Endothelial cell of umbilical vein (primary cell): Measurements from ENCODE around the gene KRTAP10-2. TPM values are rescaled to one million over a fixed set of nuclear protein-coding genes. Genes with fewer than 3 reads are reported as not detected.

Experiments
- BruUV-seq: library from RNA; stranded (reverse); fragments of 400-500 nt; replicated peaks from 2 replicates; lab custom pipeline; 2021; lab: Mats Ljungman, UMichigan
- CTCF ChIA-PET: fragments of 300-600, 350-600 bp; sonication (Branson Sonifier 250); formaldehyde crosslinking; loops from one replicate; lab custom pipeline; 2021; ENCODE audit warnings: antibody characterized with exemption, inconsistent platforms; lab: Charles Lee
- POLR2A ChIA-PET: fragments of 300-600, 350-600 bp; sonication (Branson Sonifier 250); formaldehyde crosslinking; loops from one replicate; lab custom pipeline; 2021; ENCODE audit warnings: antibody characterized with exemption, inconsistent platforms; lab: Charles Lee
- DNase-seq: peaks from one replicate; pipeline ENCODE4 v3.0.0-alpha.2; 2011; ENCODE audit warnings: low read depth, low spot score
- FAIRE-seq: peaks from 2 replicates; lab custom pipeline; 2011; peaks lifted over from hg19 to GRCh38; lab: Jason Lieb, UNC
- H2AFZ ChIP-seq: 2 replicates; pipeline ENCODE4 v1.6.0; 2012; ENCODE audit warnings: low read depth, low read length, control low read depth, inconsistent platforms
- H3K27ac ChIP-seq: 2 replicates; pipeline ENCODE4 v1.5.1; 2011; ENCODE audit warnings: low read depth, mild to moderate bottlenecking, control low read depth, low read length, moderate library complexity; ENCODE audit not compliant: insufficient read depth
- H3K27me3 ChIP-seq, 2 experiments: 2 replicates each; pipeline versions ENCODE4 v1.6.0 to v1.6.1; 2011; ENCODE audit warnings: low read length in 2 of 2, mixed read lengths in 1 of 2; ENCODE audit not compliant: control insufficient read depth in 2 of 2, insufficient read depth in 2 of 2
- H3K36me3 ChIP-seq, 2 experiments: 2 replicates in 1 of 2; 3 replicates in 1 of 2; pipeline ENCODE4 v1.5.1; 2011; ENCODE audit warnings: low read length in 2 of 2, mild to moderate bottlenecking in 1 of 2, moderate library complexity in 1 of 2; ENCODE audit not compliant: control insufficient read depth in 2 of 2, insufficient read depth in 2 of 2; ENCODE audit errors: extremely low read depth in 1 of 2
- H3K4me1 ChIP-seq: 3 replicates; pipeline ENCODE4 v1.5.1; 2011; ENCODE audit warnings: mild to moderate bottlenecking, low read length; ENCODE audit not compliant: control insufficient read depth, insufficient read depth; ENCODE audit errors: extremely low read depth
- H3K4me2 ChIP-seq: 2 replicates; pipeline ENCODE4 v1.6.1; 2011; ENCODE audit warnings: low read length, control low read depth, mixed read lengths; ENCODE audit not compliant: insufficient read depth
- H3K4me3 ChIP-seq, 3 experiments: fragments of 200-600 bp in 1 of 3; sonication (generic), shearing (Covaris generic) in 1 of 3; replicated peaks in 1 of 3; 2 replicates each; pipeline ENCODE4 v1.5.1; 2011 to 2016; ENCODE audit warnings: control low read depth in 3 of 3, low read length in 3 of 3, mild to moderate bottlenecking in 2 of 3, inconsistent platforms in 1 of 3, low read depth in 1 of 3, moderate library complexity in 1 of 3; ENCODE audit not compliant: insufficient read depth in 1 of 3
- H3K79me2 ChIP-seq: 2 replicates; pipeline ENCODE4 v1.6.0; 2012; ENCODE audit warnings: low read length, inconsistent platforms; ENCODE audit not compliant: control insufficient read depth, insufficient read depth
- H3K9ac ChIP-seq: replicated peaks from 2 replicates; pipeline ENCODE3; 2011; ENCODE audit warnings: low read length, control low read depth; ENCODE audit not compliant: insufficient read depth; ENCODE audit errors: extremely low read depth
- H3K9me1 ChIP-seq: replicated peaks from 3 replicates; pipeline ENCODE4 v1.6.0; 2011; ENCODE audit warnings: mild to moderate bottlenecking, low read length; ENCODE audit not compliant: control insufficient read depth, insufficient read depth; ENCODE audit errors: extremely low read depth
- H3K9me3 ChIP-seq: replicated peaks from 2 replicates; pipeline ENCODE4 v1.5.1; 2012; ENCODE audit warnings: low read length, inconsistent platforms; ENCODE audit not compliant: control insufficient read depth, insufficient read depth
- H4K20me1 ChIP-seq: replicated peaks from 2 replicates; pipeline ENCODE3; 2011; ENCODE audit warnings: mild to moderate bottlenecking, low read length; ENCODE audit not compliant: control insufficient read depth, insufficient read depth; ENCODE audit errors: extremely low read depth
- EZH2 ChIP-seq: IDR thresholded peaks from 2 replicates; pipeline ENCODE4 v1.6.1; 2012; ENCODE audit warnings: borderline replicate concordance, low read depth, mild to moderate bottlenecking, moderate library complexity, low read length, inconsistent platforms; ENCODE audit not compliant: severe bottlenecking
- FOS ChIP-seq: IDR thresholded peaks from 2 replicates; pipeline ENCODE4 v1.6.1; 2011; ENCODE audit warnings: mild to moderate bottlenecking, low read length, moderate library complexity, borderline replicate concordance; ENCODE audit not compliant: insufficient read depth
- GATA2 ChIP-seq: IDR thresholded peaks from 2 replicates; pipeline ENCODE4 v1.7.0; 2011; ENCODE audit warnings: low read depth, mild to moderate bottlenecking, moderate library complexity, mixed read lengths, low read length; ENCODE audit not compliant: insufficient read length, insufficient read depth
- JUN ChIP-seq: IDR thresholded peaks from 2 replicates; pipeline ENCODE4 v1.6.1; 2011; ENCODE audit warnings: borderline replicate concordance, low read depth; ENCODE audit not compliant: insufficient read length, insufficient read depth
- MYC ChIP-seq: IDR thresholded peaks from one replicate; pipeline ENCODE4 v1.6.1; 2011; ENCODE audit warnings: mild to moderate bottlenecking, low read depth, low read length
- POLR2A ChIP-seq: IDR thresholded peaks from 2 replicates; pipeline ENCODE4 v1.6.1; 2012; ENCODE audit warnings: low read depth, mild to moderate bottlenecking, control low read depth, low read length
- POLR2AphosphoS5 ChIP-seq: IDR thresholded peaks from 2 replicates; pipeline ENCODE4 v1.6.1; 2012; ENCODE audit warnings: low read depth, mild to moderate bottlenecking, control low read depth, low read length, moderate library complexity; ENCODE audit not compliant: insufficient read depth
- dilution Hi-C: fragments of 300-500 bp; cut with MboI; formaldehyde crosslinking; loops from one replicate; pipeline ENCODE4 v1.15.0; 2019; ENCODE audit warnings: low sequenced_read_pairs; ENCODE audit not compliant: extremely low pct_ligation_motif_present
- intact Hi-C: fragments of 100-400 bp; cut with micrococcal nuclease; formaldehyde crosslinking; loops from one replicate; pipeline ENCODE4 v1.10.0; 2022
- polyA plus RNA-seq, 4 experiments: library from polyadenylated mRNA; depleted of rRNA in 3 of 4; stranded (reverse) in 3 of 4; unstranded in 1 of 4; fragments of >200 nt; gene quantifications; 2 replicates each; pipeline versions ENCODE4 v1.2.1 to v1.2.3, GENCODE V29; 2011 to 2012; ENCODE audit warnings: missing spikeins in 1 of 4
- total RNA-seq: library from RNA; stranded (reverse); gene quantifications from 2 replicates; pipeline ENCODE4 v1.2.3, GENCODE V29; 2021
- TF ChIP-seq, protein P1 (sequence below): IDR thresholded peaks from 2 replicates; pipeline ENCODE4 v1.6.1; 2011; ENCODE audit not compliant: insufficient read depth, insufficient read length
- TF ChIP-seq, protein P2 (sequence below), 2 donors: IDR thresholded peaks; 1 replicate in 1 of 2; 2 replicates in 1 of 2; pipeline ENCODE4 v1.5.1; 2011; ENCODE audit warnings: low read length in 2 of 2, mild to moderate bottlenecking in 2 of 2, moderate library complexity in 2 of 2, control low read depth in 1 of 2, inconsistent platforms in 1 of 2, low read depth in 1 of 2; ENCODE audit not compliant: insufficient read depth in 1 of 2; ENCODE audit errors: extremely low read depth in 1 of 2

KRTAP10-2 gene
- total and polyA plus RNA-seq, 2 donors (not counting 3 experiments of a cell fraction or from before 2014, with no cell fraction given): not detected

- no peak for FAIRE-seq
- no peaks in the 10 kb centered on the region for H4K20me1 ChIP-seq
- no peaks in the 10 kb centered on the region for H3K36me3 ChIP-seq
- POLR2A ChIA-PET: no interaction called here
- dilution Hi-C loops (no loop called here), intact Hi-C loops (no loop called here)
- H2AFZ ChIP-seq: no peak overlapping the region
- no peak overlapping the region for H3K27ac ChIP-seq
- no peaks in the 10 kb centered on the region for H3K9me3 ChIP-seq
- no peak overlapping the region for H3K4me3 ChIP-seq
- H3K9ac ChIP-seq: no peak overlapping the region
- H3K27me3 ChIP-seq: peaks cover 3 to 8% of the 10 kb centered on the region in 2 experiments
- CTCF ChIA-PET: no interaction called here
- TF ChIP-seq, protein P1, sequence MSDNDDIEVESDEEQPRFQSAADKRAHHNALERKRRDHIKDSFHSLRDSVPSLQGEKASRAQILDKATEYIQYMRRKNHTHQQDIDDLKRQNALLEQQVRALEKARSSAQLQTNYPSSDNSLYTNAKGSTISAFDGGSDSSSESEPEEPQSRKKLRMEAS: no peak
- TF ChIP-seq POLR2A: no peak
- no peak for TF ChIP-seq EZH2
- no peak for TF ChIP-seq FOS
- TF ChIP-seq, protein P2, sequence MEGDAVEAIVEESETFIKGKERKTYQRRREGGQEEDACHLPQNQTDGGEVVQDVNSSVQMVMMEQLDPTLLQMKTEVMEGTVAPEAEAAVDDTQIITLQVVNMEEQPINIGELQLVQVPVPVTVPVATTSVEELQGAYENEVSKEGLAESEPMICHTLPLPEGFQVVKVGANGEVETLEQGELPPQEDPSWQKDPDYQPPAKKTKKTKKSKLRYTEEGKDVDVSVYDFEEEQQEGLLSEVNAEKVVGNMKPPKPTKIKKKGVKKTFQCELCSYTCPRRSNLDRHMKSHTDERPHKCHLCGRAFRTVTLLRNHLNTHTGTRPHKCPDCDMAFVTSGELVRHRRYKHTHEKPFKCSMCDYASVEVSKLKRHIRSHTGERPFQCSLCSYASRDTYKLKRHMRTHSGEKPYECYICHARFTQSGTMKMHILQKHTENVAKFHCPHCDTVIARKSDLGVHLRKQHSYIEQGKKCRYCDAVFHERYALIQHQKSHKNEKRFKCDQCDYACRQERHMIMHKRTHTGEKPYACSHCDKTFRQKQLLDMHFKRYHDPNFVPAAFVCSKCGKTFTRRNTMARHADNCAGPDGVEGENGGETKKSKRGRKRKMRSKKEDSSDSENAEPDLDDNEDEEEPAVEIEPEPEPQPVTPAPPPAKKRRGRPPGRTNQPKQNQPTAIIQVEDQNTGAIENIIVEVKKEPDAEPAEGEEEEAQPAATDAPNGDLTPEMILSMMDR (IDR thresholded peaks at IDR 0.05; ENCODE audit: extremely low read depth in 1 of 2, insufficient read depth in 1 of 2, low read depth in 1 of 2, low read length in 2 of 2): no peak
- TF ChIP-seq POLR2AphosphoS5: no peak
- no peak for TF ChIP-seq JUN
- no peak for TF ChIP-seq MYC
- no peak for TF ChIP-seq GATA2
- H3K4me2 ChIP-seq: no peak overlapping the region
- DNase-seq: no peak
- H3K79me2 ChIP-seq: no peaks in the 10 kb centered on the region
- H3K9me1 ChIP-seq: no peaks in the 10 kb centered on the region
- no peaks in the 10 kb centered on the region for H3K4me1 ChIP-seq
- no TSS peak for BruUV-seq
Measured at GRCh38 chr21:44582055-44582454, 30.8 kb upstream of the KRTAP10-2 start.
